ENCODE measurements around the gene APBA1. TPM values are rescaled to one million over a fixed set of nuclear protein-coding genes. Genes with fewer than 3 reads are reported as not detected.
A peak's percentile ranks its signal among the peaks of the same experiment; 100 is the strongest.

The APBA1 gene
- total and polyA plus RNA-seq, 5 donors from 2014 or later: 0.20 TPM; not detected in 4

- H3K4me3 Mint-ChIP-seq: no peak overlapping the region
Observed at GRCh38 chr9:69689991-69690538, 17.9 kb upstream of the APBA1 start.

GRCh38 chr9:69683927-69684326, 11.8 kb upstream of the APBA1 start:
- no peak overlapping the region for H3K27ac Mint-ChIP-seq
- ATAC-seq (ENCODE audit: low read depth in 2 of 2): no peak

More at GRCh38 chr9:69689991-69690538, 17.9 kb upstream of the APBA1 start:
- H3K36me3 ChIP-seq (ENCODE audit: control insufficient read depth, insufficient read depth, low read length): no peaks in the 10 kb centered on the region
- H3K27ac Mint-ChIP-seq: no peak overlapping the region
- H3K9me3 ChIP-seq (ENCODE audit: control insufficient read depth in 2 of 2, low read length in 2 of 2): no peaks in the 10 kb centered on the region
- H3K36me3 Mint-ChIP-seq: no peaks in the 10 kb centered on the region
- H3K9me3 Mint-ChIP-seq: peaks cover 0 to 9% (median 3%) of the 10 kb centered on the region in 7 donors
- no peaks in the 10 kb centered on the region for H3K4me1 ChIP-seq (ENCODE audit: control insufficient read depth, insufficient read depth, low read length, poor library complexity, severe bottlenecking)
- H3K4me3 ChIP-seq (ENCODE audit: low read depth, low read length): no peak overlapping the region
- H3K27ac ChIP-seq (ENCODE audit: insufficient read depth, low read length, poor library complexity, severe bottlenecking): no peak overlapping the region
- H3K27me3 ChIP-seq (ENCODE audit: control insufficient read depth, insufficient read depth, low read length): peaks cover 2% of the 10 kb centered on the region
- H3K27me3 Mint-ChIP-seq: peaks cover 10% of the 10 kb centered on the region
- no peak for DNase-seq
- H3K4me1 Mint-ChIP-seq: no peaks in the 10 kb centered on the region
- ATAC-seq (ENCODE audit: low read depth in 2 of 2): no peak

GRCh38 chr9:69678843-69679538, 6.8 kb upstream of the APBA1 start:
- Histone ChIP-seq H3K27ac (ENCODE audit: insufficient read depth, low read length, poor library complexity, severe bottlenecking) (no peak overlapping the region), H3K27me3 (ENCODE audit: control insufficient read depth, insufficient read depth, low read length) (peaks cover 10% of the 10 kb centered on the region), H3K4me1 (ENCODE audit: control insufficient read depth, insufficient read depth, low read length, poor library complexity, severe bottlenecking) (no peaks in the 10 kb centered on the region), H3K4me3 (ENCODE audit: low read depth, low read length) (no peak overlapping the region), H3K9me3 (ENCODE audit: control insufficient read depth in 2 of 2, low read length in 2 of 2) (no peaks in the 10 kb centered on the region), H3K36me3 (ENCODE audit: control insufficient read depth, insufficient read depth, low read length) (no peaks in the 10 kb centered on the region)
- Mint-ChIP-seq H3K4me1 (peaks cover 0 to 7% (median 3%) of the 10 kb centered on the region in 4 donors), H3K27ac (no peak overlapping the region), H3K27me3 (peaks cover 22% of the 10 kb centered on the region), H3K9me3 (no peaks in the 10 kb centered on the region), H3K4me3 (no peak overlapping the region), H3K36me3 (no peaks in the 10 kb centered on the region)
- DNase-seq: no peak
- no peak for ATAC-seq (ENCODE audit: low read depth in 2 of 2)

More at GRCh38 chr9:69683927-69684326, 11.8 kb upstream of the APBA1 start:
- Mint-ChIP-seq H3K27me3 (no peaks in the 10 kb centered on the region), H3K4me1 (no peaks in the 10 kb centered on the region), H3K9me3 (no peaks in the 10 kb centered on the region), H3K4me3 (no peak overlapping the region), H3K36me3 (no peaks in the 10 kb centered on the region)
- Histone ChIP-seq H3K9me3 (ENCODE audit: control insufficient read depth in 2 of 2, low read length in 2 of 2) (no peaks in the 10 kb centered on the region), H3K4me1 (ENCODE audit: control insufficient read depth, insufficient read depth, low read length, poor library complexity, severe bottlenecking) (no peaks in the 10 kb centered on the region), H3K27ac (ENCODE audit: insufficient read depth, low read length, poor library complexity, severe bottlenecking) (no peak overlapping the region), H3K27me3 (ENCODE audit: control insufficient read depth, insufficient read depth, low read length) (no peaks in the 10 kb centered on the region), H3K36me3 (ENCODE audit: control insufficient read depth, insufficient read depth, low read length) (no peaks in the 10 kb centered on the region), H3K4me3 (ENCODE audit: low read depth, low read length) (no peak overlapping the region)
- DNase-seq: no peak

DNA sequence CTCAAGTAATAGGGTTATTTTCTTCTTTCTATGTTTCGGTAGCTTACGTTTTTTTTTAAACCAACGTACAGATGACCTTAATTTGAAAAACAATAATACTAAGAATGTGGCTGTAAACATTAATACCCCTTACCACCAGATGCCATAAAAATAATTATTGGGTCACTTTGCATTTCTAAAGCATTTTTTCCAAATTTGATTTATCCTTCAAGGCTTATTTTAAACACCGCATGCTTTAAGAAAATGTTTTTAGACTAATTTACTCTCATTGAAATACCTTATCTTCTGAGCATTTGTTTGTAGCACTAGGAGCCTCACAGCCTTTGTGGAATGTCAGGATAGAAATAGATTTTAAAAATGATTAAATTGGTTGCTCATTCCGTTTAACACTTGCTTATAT, 5.8 kb upstream of the APBA1 start:
- Histone ChIP-seq H3K27ac (ENCODE audit: insufficient read depth, low read length, poor library complexity, severe bottlenecking) (no peak overlapping the region), H3K4me1 (ENCODE audit: control insufficient read depth, insufficient read depth, low read length, poor library complexity, severe bottlenecking) (peaks cover 3% of the 10 kb centered on the region), H3K27me3 (ENCODE audit: control insufficient read depth, insufficient read depth, low read length) (peaks cover 10% of the 10 kb centered on the region), H3K9me3 (ENCODE audit: control insufficient read depth in 2 of 2, low read length in 2 of 2) (no peaks in the 10 kb centered on the region), H3K36me3 (ENCODE audit: control insufficient read depth, insufficient read depth, low read length) (no peaks in the 10 kb centered on the region), H3K4me3 (ENCODE audit: low read depth, low read length) (no peak overlapping the region)
- DNase-seq (no peak), ATAC-seq (ENCODE audit: low read depth in 2 of 2) (no peak)
- no peak overlapping the region for H3K27ac Mint-ChIP-seq
- peaks cover 29% of the 10 kb centered on the region for H3K27me3 Mint-ChIP-seq
- H3K4me3 Mint-ChIP-seq: no peak overlapping the region
- no peaks in the 10 kb centered on the region for H3K9me3 Mint-ChIP-seq
- H3K4me1 Mint-ChIP-seq: peaks cover 0 to 15% (median 5%) of the 10 kb centered on the region in 4 donors
- H3K36me3 Mint-ChIP-seq: no peaks in the 10 kb centered on the region

GRCh38 chr9:69675563-69675962, 3.4 kb upstream of the APBA1 start:
- no peak overlapping the region for H3K27ac Mint-ChIP-seq
- no peaks in the 10 kb centered on the region for H3K9me3 ChIP-seq (ENCODE audit: control insufficient read depth in 2 of 2, low read length in 2 of 2)
- H3K27me3 Mint-ChIP-seq: peaks cover 45% of the 10 kb centered on the region
- H3K4me3 Mint-ChIP-seq: no peak overlapping the region
- H3K27ac ChIP-seq (ENCODE audit: insufficient read depth, low read length, poor library complexity, severe bottlenecking): no peak overlapping the region
- ATAC-seq (ENCODE audit: low read depth in 2 of 2): no peak
- H3K36me3 Mint-ChIP-seq: no peaks in the 10 kb centered on the region
- H3K4me1 Mint-ChIP-seq: peaks cover 0 to 27% (median 6%) of the 10 kb centered on the region in 4 donors
- H3K27me3 ChIP-seq (ENCODE audit: control insufficient read depth, insufficient read depth, low read length): peaks cover 16% of the 10 kb centered on the region
- no peaks in the 10 kb centered on the region for H3K9me3 Mint-ChIP-seq
- DNase-seq: no peak
- no peak overlapping the region for H3K4me3 ChIP-seq (ENCODE audit: low read depth, low read length)
- H3K4me1 ChIP-seq (ENCODE audit: control insufficient read depth, insufficient read depth, low read length, poor library complexity, severe bottlenecking): peaks cover 11% of the 10 kb centered on the region
- H3K36me3 ChIP-seq (ENCODE audit: control insufficient read depth, insufficient read depth, low read length): no peaks in the 10 kb centered on the region

DNA sequence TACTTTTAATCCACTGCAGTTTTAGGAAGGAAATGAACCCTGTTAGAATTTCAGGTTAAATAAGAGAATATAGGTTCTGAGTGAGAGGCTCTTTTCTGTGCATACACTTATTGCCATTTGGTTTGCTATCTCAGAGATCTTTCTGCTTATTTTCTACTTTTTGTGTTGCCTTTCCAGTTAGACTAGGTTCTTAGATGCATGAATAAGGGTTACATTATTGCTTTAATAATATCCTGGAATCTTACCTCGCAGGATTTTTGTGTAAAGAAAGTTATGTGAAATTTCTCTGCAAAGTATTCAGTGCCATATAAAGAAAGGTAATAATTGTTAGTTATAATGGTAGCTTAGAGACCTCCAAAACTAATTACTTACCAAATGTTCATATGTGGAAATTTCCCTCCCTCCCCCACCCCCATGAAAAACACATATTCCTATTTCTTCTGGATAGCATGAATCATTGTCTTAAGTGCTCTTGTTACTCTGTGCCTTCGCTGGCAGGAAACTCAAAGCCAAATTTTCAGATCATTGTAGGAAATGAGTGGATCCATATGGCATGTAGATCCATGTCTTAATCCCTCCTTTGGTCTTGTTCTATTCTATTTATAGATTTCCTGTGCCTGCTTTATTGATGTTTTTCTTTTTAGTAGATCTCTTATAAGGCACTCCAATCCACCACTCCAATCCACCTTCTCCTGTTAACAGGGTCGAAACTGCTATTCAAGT, 2.7 kb upstream of the APBA1 start:
- Histone ChIP-seq H3K27me3 (ENCODE audit: control insufficient read depth, insufficient read depth, low read length) (peaks cover 20% of the 10 kb centered on the region), H3K4me3 (ENCODE audit: low read depth, low read length) (no peak overlapping the region), H3K27ac (ENCODE audit: insufficient read depth, low read length, poor library complexity, severe bottlenecking) (no peak overlapping the region), H3K4me1 (ENCODE audit: control insufficient read depth, insufficient read depth, low read length, poor library complexity, severe bottlenecking) (peaks cover 11% of the 10 kb centered on the region), H3K9me3 (ENCODE audit: control insufficient read depth in 2 of 2, low read length in 2 of 2) (no peaks in the 10 kb centered on the region), H3K36me3 (ENCODE audit: control insufficient read depth, insufficient read depth, low read length) (no peaks in the 10 kb centered on the region)
- Mint-ChIP-seq H3K4me1 (peaks cover 0 to 27% (median 6%) of the 10 kb centered on the region in 4 donors), H3K27ac (no peak overlapping the region), H3K9me3 (no peaks in the 10 kb centered on the region), H3K27me3 (peaks cover 50% of the 10 kb centered on the region), H3K36me3 (no peaks in the 10 kb centered on the region), H3K4me3 (peak overlapping the region in 2 of 4 donors; percentile 36 to 51)
- DNase-seq (peak in 1 of 3 donors; percentile 9), ATAC-seq (ENCODE audit: low read depth in 2 of 2) (no peak)

DNA sequence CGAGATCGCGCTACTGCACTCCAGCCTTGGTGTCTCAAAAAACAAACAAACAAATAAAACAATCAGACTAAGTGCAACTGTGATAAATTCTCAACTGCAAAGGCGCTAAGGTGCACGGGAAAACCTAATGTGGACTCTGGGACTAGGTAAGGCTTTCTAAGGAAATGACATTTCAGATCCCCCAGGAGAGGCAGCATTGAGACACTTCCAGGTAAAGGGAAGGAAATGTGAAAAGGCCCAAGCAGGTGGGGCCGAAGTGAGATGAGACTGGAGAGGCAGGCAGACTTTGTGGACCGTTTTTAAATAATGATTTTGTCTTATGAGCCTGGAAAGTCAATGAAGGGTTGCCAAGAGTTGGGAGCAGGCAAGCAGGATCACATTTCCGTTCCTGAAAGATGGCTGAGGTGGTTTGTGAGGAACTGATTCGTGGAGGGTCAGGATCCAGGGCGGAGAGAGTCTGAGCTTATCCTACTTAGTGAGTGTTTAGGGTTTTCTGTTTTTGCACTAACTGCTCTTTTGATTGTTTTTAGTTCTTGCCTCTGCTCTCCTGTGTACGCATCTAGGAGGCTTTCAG, 2.0 kb upstream of the APBA1 start:
- Mint-ChIP-seq H3K27ac (no peak overlapping the region), H3K9me3 (no peaks in the 10 kb centered on the region), H3K4me1 (peaks cover 0 to 27% (median 6%) of the 10 kb centered on the region in 4 donors), H3K4me3 (peak overlapping the region; percentile 35 to 77 (median 50)), H3K36me3 (no peaks in the 10 kb centered on the region), H3K27me3 (peaks cover 50% of the 10 kb centered on the region)
- ATAC-seq (ENCODE audit: low read depth in 2 of 2) (no peak), DNase-seq (no peak)
- no peak overlapping the region for H3K27ac ChIP-seq (ENCODE audit: insufficient read depth, low read length, poor library complexity, severe bottlenecking)
- peaks cover 20% of the 10 kb centered on the region for H3K27me3 ChIP-seq (ENCODE audit: control insufficient read depth, insufficient read depth, low read length)
- H3K9me3 ChIP-seq (ENCODE audit: control insufficient read depth in 2 of 2, low read length in 2 of 2): no peaks in the 10 kb centered on the region
- no peak overlapping the region for H3K4me3 ChIP-seq (ENCODE audit: low read depth, low read length)
- H3K36me3 ChIP-seq (ENCODE audit: control insufficient read depth, insufficient read depth, low read length): no peaks in the 10 kb centered on the region
- peaks cover 11% of the 10 kb centered on the region for H3K4me1 ChIP-seq (ENCODE audit: control insufficient read depth, insufficient read depth, low read length, poor library complexity, severe bottlenecking)

All from CD4-positive, CD25-positive, alpha-beta regulatory T cell (primary cell).